Activated naive CD4-positive, alpha-beta T cell treated with Interleukin-2 at 50 U/mL for 16 hours (primary cell): ENCODE data around the gene LILRA5.
"Not testable (repeated sequence)": the region's sequence is repeated elsewhere in the genome, so short reads cannot be mapped to it uniquely, and the experiment has no call there.

Source experiments
- DNase-seq: peaks from one replicate; pipeline ENCODE4 v3.0.0-alpha.2; 2020

LILRA5 gene

GRCh38 chr19:54271587-54271986, 41.4 kb downstream of the LILRA5 start:
- not testable (repeated sequence) for DNase-seq

- DNase-seq: no peak
Observed at GRCh38 chr19:54271106-54271505, 41.9 kb downstream of the LILRA5 start.

GRCh38 chr19:54268936-54269335, 44.0 kb downstream of the LILRA5 start:
- DNase-seq: no peak

GRCh38 chr19:54266133-54266532, 46.8 kb downstream of the LILRA5 start:
- DNase-seq: peak; percentile 64

GRCh38 chr19:54262470-54262869, 50.5 kb downstream of the LILRA5 start:
- no peak for DNase-seq

GRCh38 chr19:54262066-54262465, 50.9 kb downstream of the LILRA5 start:
- no peak for DNase-seq

GRCh38 chr19:54257116-54257480, 55.9 kb downstream of the LILRA5 start, which contains the start of gene LILRB5:
Gene LILRB5, minus strand, starts transcription at chr19:54257273. Its CDS starts 80 bp downstream, at chr19:54257193.
- no peak for DNase-seq
